Activated naive CD4-positive, alpha-beta T cell treated with anti-CD3 and anti-CD28 coated beads, Interleukin-2, amount 50 U/mL, for 24 hours (primary cell): ENCODE measurements around the gene BMP7.
"Not testable (repeated sequence)": the region's sequence is repeated elsewhere in the genome, so short reads cannot be mapped to it uniquely, and the experiment has no call there.

Source experiments
- H3K27ac Mint-ChIP-seq: one replicate; pipeline ENCODE4 v1.8.0; 2021; ENCODE audit warnings: mild to moderate bottlenecking, mixed read lengths
- H3K27me3 Mint-ChIP-seq: one replicate; pipeline ENCODE4 v1.8.0; 2021; ENCODE audit warnings: mixed read lengths
- H3K36me3 Mint-ChIP-seq: one replicate; pipeline ENCODE4 v1.8.0; 2021; ENCODE audit warnings: mixed read lengths
- H3K4me1 Mint-ChIP-seq: one replicate; pipeline ENCODE4 v1.8.0; 2021; ENCODE audit warnings: mixed read lengths
- H3K4me3 Mint-ChIP-seq: one replicate; pipeline ENCODE4 v1.8.0; 2021; ENCODE audit warnings: mild to moderate bottlenecking, mixed read lengths
- H3K9me3 Mint-ChIP-seq: one replicate; pipeline ENCODE4 v1.8.0; 2021; ENCODE audit warnings: mixed read lengths

Gene BMP7

GRCh38 chr20:57250607-57251343, 15.7 kb downstream of the BMP7 start:
- H3K36me3 Mint-ChIP-seq, result no peaks in the 10 kb centered on the region
- H3K4me1 Mint-ChIP-seq, result peaks cover 9% of the 10 kb centered on the region
- H3K4me3 Mint-ChIP-seq, result peak overlapping the region; percentile 4
- peaks cover 19% of the 10 kb centered on the region for H3K27me3 Mint-ChIP-seq
- H3K9me3 Mint-ChIP-seq, result peaks cover 5% of the 10 kb centered on the region
- no peak overlapping the region for H3K27ac Mint-ChIP-seq

DNA sequence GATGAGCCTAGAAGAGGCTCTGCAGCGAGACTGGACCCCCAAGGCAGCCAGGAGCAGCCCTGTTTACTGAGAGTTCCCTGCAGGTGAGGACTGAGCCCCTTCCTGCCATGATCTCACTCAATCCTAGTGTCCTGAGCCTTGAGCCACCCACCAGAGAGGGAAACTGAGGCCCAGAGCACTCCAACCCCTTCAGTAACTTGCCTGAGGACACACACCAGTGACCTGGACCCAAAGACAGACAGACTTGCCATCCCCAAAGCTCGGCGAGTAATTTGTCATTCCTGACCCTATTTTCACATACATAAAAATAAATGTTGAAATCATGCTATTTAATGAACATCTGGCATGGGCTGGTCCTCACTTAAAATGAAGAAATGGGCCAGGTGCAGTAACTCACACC, 16.7 kb downstream of the BMP7 start:
- no peaks in the 10 kb centered on the region for H3K36me3 Mint-ChIP-seq
- peaks cover 14% of the 10 kb centered on the region for H3K27me3 Mint-ChIP-seq
- H3K27ac Mint-ChIP-seq, result no peak overlapping the region
- H3K4me3 Mint-ChIP-seq, result no peak overlapping the region
- peaks cover 5% of the 10 kb centered on the region for H3K9me3 Mint-ChIP-seq
- peaks cover 9% of the 10 kb centered on the region for H3K4me1 Mint-ChIP-seq

- peaks cover 9% of the 10 kb centered on the region for H3K4me1 Mint-ChIP-seq
- H3K27me3 Mint-ChIP-seq, result peaks cover 9% of the 10 kb centered on the region
- no peak overlapping the region for H3K27ac Mint-ChIP-seq
Observed at GRCh38 chr20:57249073-57249472, 17.4 kb downstream of the BMP7 start.

GRCh38 chr20:57248132-57248797, 18.2 kb downstream of the BMP7 start:
- H3K27ac Mint-ChIP-seq, result no peak overlapping the region
- H3K4me3 Mint-ChIP-seq, result peak overlapping the region; percentile 7
- H3K36me3 Mint-ChIP-seq, result no peaks in the 10 kb centered on the region
- H3K4me1 Mint-ChIP-seq, result peaks cover 9% of the 10 kb centered on the region
- peaks cover 5% of the 10 kb centered on the region for H3K9me3 Mint-ChIP-seq
- H3K27me3 Mint-ChIP-seq, result peaks cover 9% of the 10 kb centered on the region

More at GRCh38 chr20:57249073-57249472, 17.4 kb downstream of the BMP7 start:
- Mint-ChIP-seq H3K36me3 (no peaks in the 10 kb centered on the region), H3K4me3 (no peak overlapping the region), H3K9me3 (peaks cover 5% of the 10 kb centered on the region)

GRCh38 chr20:57247292-57247965, 19.0 kb downstream of the BMP7 start:
- Mint-ChIP-seq H3K4me3 (no peak overlapping the region), H3K4me1 (peaks cover 9% of the 10 kb centered on the region), H3K36me3 (no peaks in the 10 kb centered on the region), H3K27ac (no peak overlapping the region), H3K27me3 (peaks cover 9% of the 10 kb centered on the region), H3K9me3 (peaks cover 5% of the 10 kb centered on the region)

- no peaks in the 10 kb centered on the region for H3K36me3 Mint-ChIP-seq
- H3K4me3 Mint-ChIP-seq, result no peak overlapping the region
- H3K27ac Mint-ChIP-seq, result no peak overlapping the region
- H3K27me3 Mint-ChIP-seq, result peaks cover 9% of the 10 kb centered on the region
- H3K4me1 Mint-ChIP-seq, result peaks cover 5% of the 10 kb centered on the region
- peaks cover 5% of the 10 kb centered on the region for H3K9me3 Mint-ChIP-seq
Observed at GRCh38 chr20:57245997-57246396, 20.4 kb downstream of the BMP7 start.

DNA sequence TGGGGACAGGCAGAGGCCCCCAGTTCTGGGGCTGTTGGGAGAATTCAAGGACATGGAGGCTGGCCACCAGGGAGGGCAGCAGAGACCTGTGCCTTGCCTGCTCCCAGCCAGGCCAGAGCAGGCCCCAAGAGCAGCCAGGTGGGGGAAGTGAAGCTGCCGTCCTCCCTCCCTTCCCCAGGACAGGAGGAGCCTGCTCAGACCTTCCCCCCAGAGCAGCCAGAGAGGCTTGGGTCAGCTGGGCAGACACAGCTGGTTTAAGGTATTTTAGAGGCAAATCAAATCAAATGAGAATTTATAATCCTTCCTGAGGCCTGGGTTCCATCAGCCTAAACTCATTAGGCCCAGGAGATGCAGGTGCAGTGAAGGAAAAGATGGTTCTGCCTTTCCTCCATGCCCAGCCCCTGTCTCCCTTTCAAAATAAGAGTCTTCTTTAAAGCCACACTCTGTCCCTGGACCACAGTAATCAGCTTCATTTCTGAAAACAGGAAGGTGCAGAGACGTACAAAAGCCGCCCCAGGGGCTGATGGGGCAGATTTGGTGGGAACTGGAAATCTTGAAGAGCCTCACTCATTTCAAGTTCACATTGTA, 21.7 kb downstream of the BMP7 start:
- no peaks in the 10 kb centered on the region for H3K4me1 Mint-ChIP-seq
- H3K36me3 Mint-ChIP-seq, result no peaks in the 10 kb centered on the region
- no peak overlapping the region for H3K27ac Mint-ChIP-seq
- H3K27me3 Mint-ChIP-seq, result peaks cover 9% of the 10 kb centered on the region
- no peak overlapping the region for H3K4me3 Mint-ChIP-seq
- peaks cover 5% of the 10 kb centered on the region for H3K9me3 Mint-ChIP-seq

- Mint-ChIP-seq H3K27ac (no peak overlapping the region), H3K9me3 (peaks cover 5% of the 10 kb centered on the region), H3K36me3 (no peaks in the 10 kb centered on the region), H3K4me3 (no peak overlapping the region), H3K4me1 (no peaks in the 10 kb centered on the region), H3K27me3 (peaks cover 9% of the 10 kb centered on the region)
Observed at GRCh38 chr20:57244221-57244585, 22.2 kb downstream of the BMP7 start.

- Mint-ChIP-seq H3K4me3 (no peak overlapping the region), H3K27ac (no peak overlapping the region), H3K36me3 (no peaks in the 10 kb centered on the region), H3K27me3 (peaks cover 9% of the 10 kb centered on the region), H3K9me3 (peaks cover 5% of the 10 kb centered on the region), H3K4me1 (no peaks in the 10 kb centered on the region)
Observed at GRCh38 chr20:57243480-57244220, 22.8 kb downstream of the BMP7 start.

DNA sequence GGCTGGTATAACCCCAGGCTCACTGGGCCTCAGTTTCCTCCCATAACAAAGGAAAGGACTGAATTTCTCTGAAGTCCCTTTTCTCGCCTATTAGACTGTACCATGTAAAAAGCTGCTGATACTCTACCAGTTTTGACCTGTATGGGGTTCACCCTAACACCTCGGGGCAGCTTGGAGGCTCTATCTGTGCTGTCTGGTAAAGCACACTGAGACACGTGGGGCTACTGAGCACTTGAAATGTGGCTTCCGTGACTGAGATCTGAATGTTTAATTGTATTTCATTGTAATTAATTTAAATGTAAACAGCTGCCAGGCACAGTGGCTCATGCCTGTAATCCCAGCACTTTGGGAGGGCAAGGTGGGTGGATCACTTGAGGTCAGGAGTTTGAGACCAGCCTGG, 24.0 kb downstream of the BMP7 start:
- Mint-ChIP-seq H3K9me3 (no peaks in the 10 kb centered on the region), H3K4me1 (no peaks in the 10 kb centered on the region), H3K27ac (no peak overlapping the region), H3K27me3 (peaks cover 4% of the 10 kb centered on the region), H3K36me3 (no peaks in the 10 kb centered on the region), H3K4me3 (no peak overlapping the region)

- H3K36me3 Mint-ChIP-seq, result no peaks in the 10 kb centered on the region
- H3K27ac Mint-ChIP-seq, result no peak overlapping the region
- H3K4me3 Mint-ChIP-seq, result no peak overlapping the region
- H3K9me3 Mint-ChIP-seq, result no peaks in the 10 kb centered on the region
- H3K27me3 Mint-ChIP-seq, result peaks cover 5% of the 10 kb centered on the region
- no peaks in the 10 kb centered on the region for H3K4me1 Mint-ChIP-seq
Observed at GRCh38 chr20:57241363-57241991, 25.0 kb downstream of the BMP7 start.

GRCh38 chr20:57240581-57241362, 25.7 kb downstream of the BMP7 start:
- no peaks in the 10 kb centered on the region for H3K4me1 Mint-ChIP-seq
- H3K4me3 Mint-ChIP-seq, result no peak overlapping the region
- H3K27ac Mint-ChIP-seq, result no peak overlapping the region
- peaks cover 12% of the 10 kb centered on the region for H3K27me3 Mint-ChIP-seq
- H3K36me3 Mint-ChIP-seq, result no peaks in the 10 kb centered on the region
- H3K9me3 Mint-ChIP-seq, result no peaks in the 10 kb centered on the region

GRCh38 chr20:57239725-57240124, 26.7 kb downstream of the BMP7 start:
- not testable (repeated sequence) for H3K27ac Mint-ChIP-seq, H3K9me3 Mint-ChIP-seq, H3K36me3 Mint-ChIP-seq, H3K4me3 Mint-ChIP-seq, H3K4me1 Mint-ChIP-seq
- H3K27me3 Mint-ChIP-seq, result peaks cover 12% of the 10 kb centered on the region

DNA sequence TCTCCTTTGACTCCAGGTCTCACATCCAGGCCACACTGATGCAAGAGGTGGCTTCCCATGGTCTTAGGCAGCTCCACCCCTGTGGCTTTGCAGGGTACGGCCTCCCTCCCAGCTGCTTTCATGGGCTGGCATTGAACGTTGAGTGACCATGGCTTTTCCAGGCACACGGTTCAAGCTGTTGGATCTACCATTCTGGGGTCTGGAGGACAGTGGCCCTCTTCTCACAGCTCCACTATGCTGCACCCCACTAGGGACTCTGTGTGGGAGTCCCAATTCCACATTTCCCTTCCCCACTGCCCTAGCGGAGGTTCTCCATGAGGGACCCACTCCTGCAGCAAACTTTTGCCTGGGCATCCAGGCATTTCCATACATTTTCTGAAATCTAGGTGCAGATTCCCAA, 27.1 kb downstream of the BMP7 start:
- not testable (repeated sequence) for H3K4me3 Mint-ChIP-seq, H3K4me1 Mint-ChIP-seq, H3K27ac Mint-ChIP-seq, H3K9me3 Mint-ChIP-seq, H3K36me3 Mint-ChIP-seq
- peaks cover 13% of the 10 kb centered on the region for H3K27me3 Mint-ChIP-seq
